ENCODE results near the gene PIEZO2. TPM values are rescaled to one million over a fixed set of nuclear protein-coding genes. Genes with fewer than 3 reads are reported as not detected.

The PIEZO2 gene
- total and polyA plus RNA-seq, 2 donors (not counting 1 experiment from before 2014, with no cell fraction given): not detected

DNA sequence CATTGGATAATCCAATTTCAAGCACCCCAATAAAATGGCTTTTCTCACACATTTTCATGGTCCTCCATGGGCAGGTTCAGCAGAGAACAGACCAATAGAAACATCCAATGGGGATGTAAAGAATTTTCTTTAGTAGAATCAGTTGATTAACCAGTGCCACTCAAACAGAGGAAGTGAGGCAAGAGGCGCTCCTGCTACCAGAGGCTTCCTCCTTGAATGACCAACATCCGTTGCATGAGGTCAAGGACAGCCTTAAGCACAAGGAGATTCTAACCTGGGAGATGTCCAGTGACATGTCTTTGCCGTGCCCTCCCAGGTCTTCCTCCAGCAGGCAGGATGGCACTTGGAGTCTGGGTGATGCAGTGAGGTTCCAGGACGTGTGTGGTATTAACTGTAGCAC lies 146.6 kb downstream of the PIEZO2 start:
- Histone ChIP-seq H3K4me3 (ENCODE audit: control extremely low read depth in 1 of 5, extremely low read depth in 1 of 5, insufficient read depth in 1 of 5, low read depth in 2 of 5, low read length in 4 of 5) (no peak overlapping the region), H3K27me3 (replicated peaks in 1 of 4; ENCODE audit: control extremely low read depth in 1 of 4, control insufficient read depth in 3 of 4, insufficient read depth in 4 of 4, low read length in 3 of 4) (no peaks in the 10 kb centered on the region), H3K4me2 (replicated peaks; ENCODE audit: low read depth, low read length, poor library complexity, severe bottlenecking) (no peak overlapping the region), H3K79me2 (ENCODE audit: control insufficient read depth, insufficient read depth, low read length) (no peaks in the 10 kb centered on the region), H3K36me3 (replicated peaks in 1 of 2; ENCODE audit: control extremely low read depth in 1 of 2, control insufficient read depth in 1 of 2, extremely low read depth in 1 of 2, insufficient read depth in 2 of 2, low read length in 1 of 2) (no peaks in the 10 kb centered on the region), H3K4me1 (ENCODE audit: control insufficient read depth in 2 of 2, insufficient read depth in 2 of 2, low read length in 2 of 2) (no peaks in the 10 kb centered on the region), H3K9ac (ENCODE audit: low read length) (no peak overlapping the region), H3K9me3 (ENCODE audit: control extremely low read depth in 1 of 3, control insufficient read depth in 2 of 3, insufficient read depth in 1 of 3, low read length in 2 of 3) (peaks cover 0 to 5% (median 4%) of the 10 kb centered on the region in 3 donors), H4K20me1 (ENCODE audit: control insufficient read depth, insufficient read depth, low read length, poor library complexity, severe bottlenecking) (no peaks in the 10 kb centered on the region), H2AFZ (ENCODE audit: insufficient read depth, low read depth, low read length, poor library complexity, severe bottlenecking) (no peak overlapping the region), H3K27ac (ENCODE audit: low read length in 2 of 2) (no peak overlapping the region)
- POLR2A ChIA-PET: no interaction called here
- intact Hi-C loops (cut with micrococcal nuclease): no loop called here
- Mint-ChIP-seq H3K4me3 (no peak overlapping the region), H3K27ac (no peak overlapping the region), H3K4me1 (no peaks in the 10 kb centered on the region), H3K9me3 (ENCODE audit: insufficient read depth) (peaks cover 4% of the 10 kb centered on the region), H3K27me3 (no peaks in the 10 kb centered on the region)
- TF ChIP-seq, protein P1, sequence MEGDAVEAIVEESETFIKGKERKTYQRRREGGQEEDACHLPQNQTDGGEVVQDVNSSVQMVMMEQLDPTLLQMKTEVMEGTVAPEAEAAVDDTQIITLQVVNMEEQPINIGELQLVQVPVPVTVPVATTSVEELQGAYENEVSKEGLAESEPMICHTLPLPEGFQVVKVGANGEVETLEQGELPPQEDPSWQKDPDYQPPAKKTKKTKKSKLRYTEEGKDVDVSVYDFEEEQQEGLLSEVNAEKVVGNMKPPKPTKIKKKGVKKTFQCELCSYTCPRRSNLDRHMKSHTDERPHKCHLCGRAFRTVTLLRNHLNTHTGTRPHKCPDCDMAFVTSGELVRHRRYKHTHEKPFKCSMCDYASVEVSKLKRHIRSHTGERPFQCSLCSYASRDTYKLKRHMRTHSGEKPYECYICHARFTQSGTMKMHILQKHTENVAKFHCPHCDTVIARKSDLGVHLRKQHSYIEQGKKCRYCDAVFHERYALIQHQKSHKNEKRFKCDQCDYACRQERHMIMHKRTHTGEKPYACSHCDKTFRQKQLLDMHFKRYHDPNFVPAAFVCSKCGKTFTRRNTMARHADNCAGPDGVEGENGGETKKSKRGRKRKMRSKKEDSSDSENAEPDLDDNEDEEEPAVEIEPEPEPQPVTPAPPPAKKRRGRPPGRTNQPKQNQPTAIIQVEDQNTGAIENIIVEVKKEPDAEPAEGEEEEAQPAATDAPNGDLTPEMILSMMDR (IDR thresholded peaks at IDR 0.05): no peak
- TF ChIP-seq EZH2 (IDR thresholded peaks at IDR 0.05; ENCODE audit: borderline replicate concordance, insufficient read depth, low read depth, low read length, poor library complexity, severe bottlenecking): no peak
- 63% methylated on average over 3 of the region's 4 CpGs for WGBS (ENCODE audit: insufficient coverage)
- no peak for ATAC-seq (ENCODE audit: low read depth)
- CTCF ChIA-PET: no interaction called here
- DNase-seq: no peak

DNA sequence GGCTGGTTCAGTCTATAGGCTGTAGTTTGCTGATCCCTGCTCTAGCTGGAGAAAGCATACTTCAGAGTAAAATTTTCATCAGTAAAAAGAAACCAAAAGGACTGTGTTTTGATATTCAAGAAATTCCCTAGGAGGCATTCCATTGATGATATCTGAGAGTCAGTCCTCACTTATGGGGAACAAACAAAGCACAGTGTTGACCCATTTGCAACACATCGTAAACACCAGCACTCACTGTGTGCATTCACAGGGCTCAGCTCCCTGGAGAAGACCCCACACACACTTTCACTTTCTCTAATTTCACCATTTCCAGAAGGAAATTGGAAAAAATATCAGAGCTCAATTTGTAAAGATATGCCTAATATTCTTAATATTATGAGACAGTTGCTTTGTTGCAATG lies 147.1 kb downstream of the PIEZO2 start:
- no peak overlapping the region for H3K27ac ChIP-seq (ENCODE audit: low read length in 2 of 2)
- H3K9ac ChIP-seq (ENCODE audit: low read length): no peak overlapping the region
- no peak overlapping the region for H3K4me3 Mint-ChIP-seq

More for the DNA sequence above, 147.1 kb downstream of the PIEZO2 start:
- POLR2A ChIA-PET: no interaction called here
- CTCF ChIA-PET: no interaction called here
- DNase-seq: no peak
- ATAC-seq (ENCODE audit: low read depth): no peak
- Histone ChIP-seq H4K20me1 (ENCODE audit: control insufficient read depth, insufficient read depth, low read length, poor library complexity, severe bottlenecking) (no peaks in the 10 kb centered on the region), H3K4me2 (replicated peaks; ENCODE audit: low read depth, low read length, poor library complexity, severe bottlenecking) (no peak overlapping the region), H2AFZ (ENCODE audit: insufficient read depth, low read depth, low read length, poor library complexity, severe bottlenecking) (no peak overlapping the region), H3K9me3 (ENCODE audit: control extremely low read depth in 1 of 3, control insufficient read depth in 2 of 3, insufficient read depth in 1 of 3, low read length in 2 of 3) (peaks cover 0 to 7% (median 4%) of the 10 kb centered on the region in 3 donors), H3K4me3 (ENCODE audit: control extremely low read depth in 1 of 5, extremely low read depth in 1 of 5, insufficient read depth in 1 of 5, low read depth in 2 of 5, low read length in 4 of 5) (no peak overlapping the region), H3K4me1 (ENCODE audit: control insufficient read depth in 2 of 2, insufficient read depth in 2 of 2, low read length in 2 of 2) (no peaks in the 10 kb centered on the region), H3K36me3 (replicated peaks in 1 of 2; ENCODE audit: control extremely low read depth in 1 of 2, control insufficient read depth in 1 of 2, extremely low read depth in 1 of 2, insufficient read depth in 2 of 2, low read length in 1 of 2) (no peaks in the 10 kb centered on the region), H3K79me2 (ENCODE audit: control insufficient read depth, insufficient read depth, low read length) (no peaks in the 10 kb centered on the region), H3K27me3 (replicated peaks in 1 of 4; ENCODE audit: control extremely low read depth in 1 of 4, control insufficient read depth in 3 of 4, insufficient read depth in 4 of 4, low read length in 3 of 4) (no peaks in the 10 kb centered on the region)
- peaks cover 4% of the 10 kb centered on the region for H3K9me3 Mint-ChIP-seq (ENCODE audit: insufficient read depth)
- intact Hi-C loops (cut with micrococcal nuclease): no loop called here
- H3K4me1 Mint-ChIP-seq: no peaks in the 10 kb centered on the region
- no peaks in the 10 kb centered on the region for H3K27me3 Mint-ChIP-seq
- TF ChIP-seq, protein P1 (IDR thresholded peaks at IDR 0.05): no peak
- TF ChIP-seq EZH2 (IDR thresholded peaks at IDR 0.05; ENCODE audit: borderline replicate concordance, insufficient read depth, low read depth, low read length, poor library complexity, severe bottlenecking): no peak
- WGBS (ENCODE audit: insufficient coverage): 100% methylated on average over 1 of the region's 1 CpG
- no peak overlapping the region for H3K27ac Mint-ChIP-seq

Measured in B cell (primary cell).